Mucosa of rectum (tissue), 2 donors: Measurements from ENCODE around the gene CTBS.

Experiments
- H3K27ac ChIP-seq, 2 donors: one replicate each; pipeline ENCODE4 v1.7.0; 2013; ENCODE audit warnings: inconsistent platforms in 2 of 2, low read depth in 2 of 2, low read length in 2 of 2
- H3K27me3 ChIP-seq, 2 donors: one replicate each; pipeline ENCODE4 v1.7.0; 2013; ENCODE audit warnings: low read length in 2 of 2; ENCODE audit not compliant: control insufficient read depth in 2 of 2, insufficient read depth in 2 of 2
- H3K36me3 ChIP-seq, 2 donors: one replicate each; pipeline ENCODE4 v1.7.0; 2013; ENCODE audit warnings: low read length in 2 of 2; ENCODE audit not compliant: control insufficient read depth in 2 of 2, insufficient read depth in 2 of 2
- H3K4me1 ChIP-seq, 2 donors: one replicate each; pipeline ENCODE4 v1.7.0; 2013; ENCODE audit warnings: low read length in 2 of 2, mild to moderate bottlenecking in 1 of 2; ENCODE audit not compliant: control insufficient read depth in 2 of 2, insufficient read depth in 2 of 2
- H3K4me3 ChIP-seq, 2 donors: one replicate each; pipeline ENCODE4 v1.7.0; 2013; ENCODE audit warnings: low read length in 2 of 2
- H3K9ac ChIP-seq, 2 donors: one replicate each; pipeline ENCODE4 v1.7.0; 2013; ENCODE audit warnings: low read length in 2 of 2, low read depth in 1 of 2, mild to moderate bottlenecking in 1 of 2
- H3K9me3 ChIP-seq, 2 donors: one replicate each; pipeline ENCODE4 v1.7.0; 2013; ENCODE audit warnings: low read length in 2 of 2; ENCODE audit not compliant: control insufficient read depth in 2 of 2
- donor health status: healthy.
- donor health status: Normal muscosa, but diverticular disease.

The CTBS gene

GRCh38 chr1:84550826-84551225 is 23.4 kb downstream of the CTBS start:
- Histone ChIP-seq H3K4me1 (no peaks in the 10 kb centered on the region), H3K9me3 (no peaks in the 10 kb centered on the region), H3K27me3 (no peaks in the 10 kb centered on the region), H3K4me3 (no peak overlapping the region), H3K27ac (no peak overlapping the region), H3K36me3 (peaks cover 3 to 5% of the 10 kb centered on the region in 2 donors), H3K9ac (no peak overlapping the region)

- no peaks in the 10 kb centered on the region for H3K27me3 ChIP-seq
- H3K4me1 ChIP-seq, result no peaks in the 10 kb centered on the region
- peaks cover 0 to 5% of the 10 kb centered on the region in 2 donors for H3K36me3 ChIP-seq
- H3K4me3 ChIP-seq, result no peak overlapping the region
- no peak overlapping the region for H3K27ac ChIP-seq
- no peak overlapping the region for H3K9ac ChIP-seq
- no peaks in the 10 kb centered on the region for H3K9me3 ChIP-seq
These were observed 32.6 kb downstream of the CTBS start for GRCh38 chr1:84541679-84542078.

GRCh38 chr1:84540759-84541158 is 33.5 kb downstream of the CTBS start:
- Histone ChIP-seq H3K4me3 (no peak overlapping the region), H3K9ac (no peak overlapping the region), H3K4me1 (no peaks in the 10 kb centered on the region)

GRCh38 chr1:84539972-84540371 is 34.3 kb downstream of the CTBS start:
- Histone ChIP-seq H3K27me3 (no peaks in the 10 kb centered on the region), H3K9ac (no peak overlapping the region), H3K9me3 (no peaks in the 10 kb centered on the region), H3K27ac (no peak overlapping the region), H3K36me3 (peaks cover 0 to 5% of the 10 kb centered on the region in 2 donors), H3K4me3 (no peak overlapping the region), H3K4me1 (no peaks in the 10 kb centered on the region)

More at GRCh38 chr1:84540759-84541158, 33.5 kb downstream of the CTBS start:
- Histone ChIP-seq H3K27ac (no peak overlapping the region), H3K9me3 (no peaks in the 10 kb centered on the region), H3K27me3 (no peaks in the 10 kb centered on the region), H3K36me3 (peaks cover 0 to 5% of the 10 kb centered on the region in 2 donors)

- Histone ChIP-seq H3K4me1 (no peaks in the 10 kb centered on the region), H3K27me3 (no peaks in the 10 kb centered on the region), H3K4me3 (no peak overlapping the region), H3K27ac (no peak overlapping the region), H3K36me3 (peaks cover 0 to 5% of the 10 kb centered on the region in 2 donors), H3K9me3 (no peaks in the 10 kb centered on the region), H3K9ac (no peak overlapping the region)
These were observed 35.6 kb downstream of the CTBS start for GRCh38 chr1:84538599-84538998.

GRCh38 chr1:84525779-84526178 is 48.5 kb downstream of the CTBS start:
- no peaks in the 10 kb centered on the region for H3K4me1 ChIP-seq

GRCh38 chr1:84524590-84524989 is 49.6 kb downstream of the CTBS start:
- Histone ChIP-seq H3K4me1 (no peaks in the 10 kb centered on the region), H3K27me3 (no peaks in the 10 kb centered on the region), H3K4me3 (no peak overlapping the region), H3K27ac (no peak overlapping the region), H3K36me3 (no peaks in the 10 kb centered on the region), H3K9ac (no peak overlapping the region), H3K9me3 (no peaks in the 10 kb centered on the region)

More at GRCh38 chr1:84525779-84526178, 48.5 kb downstream of the CTBS start:
- H3K36me3 ChIP-seq, result no peaks in the 10 kb centered on the region
- H3K9ac ChIP-seq, result no peak overlapping the region
- no peak overlapping the region for H3K4me3 ChIP-seq
- no peaks in the 10 kb centered on the region for H3K9me3 ChIP-seq
- H3K27me3 ChIP-seq, result no peaks in the 10 kb centered on the region
- H3K27ac ChIP-seq, result no peak overlapping the region

GRCh38 chr1:84510668-84511067 is 63.6 kb downstream of the CTBS start:
- no peaks in the 10 kb centered on the region for H3K9me3 ChIP-seq
- no peak overlapping the region for H3K4me3 ChIP-seq
- H3K36me3 ChIP-seq, result no peaks in the 10 kb centered on the region
- H3K4me1 ChIP-seq, result no peaks in the 10 kb centered on the region
- H3K27ac ChIP-seq, result no peak overlapping the region
- H3K9ac ChIP-seq, result no peak overlapping the region
- no peaks in the 10 kb centered on the region for H3K27me3 ChIP-seq

GRCh38 chr1:84510165-84510564 is 64.1 kb downstream of the CTBS start:
- Histone ChIP-seq H3K4me1 (no peaks in the 10 kb centered on the region), H3K27ac (no peak overlapping the region), H3K27me3 (no peaks in the 10 kb centered on the region), H3K9ac (no peak overlapping the region), H3K4me3 (no peak overlapping the region), H3K9me3 (no peaks in the 10 kb centered on the region), H3K36me3 (no peaks in the 10 kb centered on the region)

GRCh38 chr1:84509029-84509428 is 65.2 kb downstream of the CTBS start:
- H3K4me1 ChIP-seq, result peaks cover 6 to 9% of the 10 kb centered on the region in 2 donors
- H3K9ac ChIP-seq, result no peak overlapping the region
- H3K9me3 ChIP-seq, result no peaks in the 10 kb centered on the region
- no peak overlapping the region for H3K4me3 ChIP-seq
- H3K27me3 ChIP-seq, result no peaks in the 10 kb centered on the region
- no peak overlapping the region for H3K27ac ChIP-seq
- no peaks in the 10 kb centered on the region for H3K36me3 ChIP-seq

GRCh38 chr1:84508510-84508909 is 65.7 kb downstream of the CTBS start:
- no peaks in the 10 kb centered on the region for H3K9me3 ChIP-seq
- H3K36me3 ChIP-seq, result no peaks in the 10 kb centered on the region
- H3K9ac ChIP-seq, result no peak overlapping the region
- no peak overlapping the region for H3K4me3 ChIP-seq
- no peak overlapping the region for H3K27ac ChIP-seq
- no peaks in the 10 kb centered on the region for H3K27me3 ChIP-seq
- peaks cover 11 to 14% of the 10 kb centered on the region in 2 donors for H3K4me1 ChIP-seq
